GM19099 (cell line): ENCODE data around the gene FBLN5.

Experiments used
- POLR2A ChIP-seq: IDR thresholded peaks from 3 replicates; pipeline ENCODE4 v1.6.1; 2011; ENCODE audit warnings: low read depth; ENCODE audit not compliant: insufficient read length; ENCODE audit errors: extremely low read depth

Gene FBLN5

GRCh38 chr14:91947475-91948184, at the start of gene FBLN5:
Gene FBLN5, minus strand, starts transcription at chr14:91947694. Its CDS starts 465 bp downstream, at chr14:91947229.
- TF ChIP-seq POLR2A, result no peak

- TF ChIP-seq POLR2A, result no peak
Observed at GRCh38 chr14:91996948-91997371, 49.5 kb upstream of the FBLN5 start.

- no peak for TF ChIP-seq POLR2A
Observed at GRCh38 chr14:91987192-91987591, 39.7 kb upstream of the FBLN5 start.

GRCh38 chr14:91985521-91986255, 38.2 kb upstream of the FBLN5 start:
- no peak for TF ChIP-seq POLR2A

- no peak for TF ChIP-seq POLR2A
Observed at GRCh38 chr14:91985008-91985407, 37.5 kb upstream of the FBLN5 start.

- TF ChIP-seq POLR2A, result no peak
Observed at GRCh38 chr14:91983588-91983987, 36.1 kb upstream of the FBLN5 start.

GRCh38 chr14:91980157-91980556, 32.7 kb upstream of the FBLN5 start:
- TF ChIP-seq POLR2A, result no peak

GRCh38 chr14:91977884-91978283, 30.4 kb upstream of the FBLN5 start:
- TF ChIP-seq POLR2A, result no peak

- TF ChIP-seq POLR2A, result no peak
Observed at GRCh38 chr14:91975763-91976162, 28.3 kb upstream of the FBLN5 start.

- no peak for TF ChIP-seq POLR2A
Observed at GRCh38 chr14:91971188-91971778, 23.8 kb upstream of the FBLN5 start.

- no peak for TF ChIP-seq POLR2A
Observed at GRCh38 chr14:91968280-91968679, 20.8 kb upstream of the FBLN5 start.

- TF ChIP-seq POLR2A, result no peak
Observed at GRCh38 chr14:91964724-91965123, 17.2 kb upstream of the FBLN5 start.

GRCh38 chr14:91964011-91964410, 16.5 kb upstream of the FBLN5 start:
- no peak for TF ChIP-seq POLR2A

GRCh38 chr14:91963465-91963864, 16.0 kb upstream of the FBLN5 start:
- no peak for TF ChIP-seq POLR2A

- TF ChIP-seq POLR2A, result no peak
Observed at GRCh38 chr14:91961297-91962220, 14.1 kb upstream of the FBLN5 start.

- TF ChIP-seq POLR2A, result no peak
Observed at GRCh38 chr14:91957876-91958313, 10.4 kb upstream of the FBLN5 start.

GRCh38 chr14:91956616-91957015, 9.1 kb upstream of the FBLN5 start:
- TF ChIP-seq POLR2A, result no peak
